ENCODE measurements around the gene RNF44.
"Not testable (repeated sequence)": the region's sequence is repeated elsewhere in the genome, so short reads cannot be mapped to it uniquely, and the experiment has no call there.

RNF44 gene

GRCh38 chr5:176519810-176520720 lies 17.1 kb downstream of the RNF44 start:
- no peak for DNase-seq (ENCODE audit: low read depth in 2 of 2)

GRCh38 chr5:176517053-176517661 lies 20.0 kb downstream of the RNF44 start:
- no peak for DNase-seq (ENCODE audit: low read depth in 2 of 2)

- no peak for DNase-seq (ENCODE audit: low read depth in 2 of 2)
Observed at GRCh38 chr5:176515396-176515795, 21.8 kb downstream of the RNF44 start.

- DNase-seq (ENCODE audit: low read depth in 2 of 2) = no peak
Observed at GRCh38 chr5:176514244-176514950, 22.8 kb downstream of the RNF44 start.

GRCh38 chr5:176513788-176514187 lies 23.4 kb downstream of the RNF44 start:
- DNase-seq (ENCODE audit: low read depth in 2 of 2) = no peak

- DNase-seq (ENCODE audit: low read depth in 2 of 2) = no peak
Observed at GRCh38 chr5:176508603-176509002, 28.6 kb downstream of the RNF44 start.

- no peak for DNase-seq (ENCODE audit: low read depth in 2 of 2)
Observed at GRCh38 chr5:176507911-176508310, 29.3 kb downstream of the RNF44 start.

- DNase-seq (ENCODE audit: low read depth in 2 of 2) = no peak
Observed at GRCh38 chr5:176503496-176503895, 33.7 kb downstream of the RNF44 start.

GRCh38 chr5:176501333-176501732 lies 35.9 kb downstream of the RNF44 start:
- no peak for DNase-seq (ENCODE audit: low read depth in 2 of 2)

GRCh38 chr5:176500511-176500910 lies 36.7 kb downstream of the RNF44 start:
- DNase-seq (ENCODE audit: low read depth in 2 of 2) = no peak

GRCh38 chr5:176499273-176499672 lies 37.9 kb downstream of the RNF44 start:
- DNase-seq (ENCODE audit: low read depth in 2 of 2) = no peak

GRCh38 chr5:176497852-176498251 lies 39.4 kb downstream of the RNF44 start:
- DNase-seq (ENCODE audit: low read depth in 2 of 2) = no peak

GRCh38 chr5:176492431-176492830 lies 44.8 kb downstream of the RNF44 start:
- no peak for DNase-seq (ENCODE audit: low read depth in 2 of 2)

- DNase-seq (ENCODE audit: low read depth in 2 of 2) = no peak
Observed at GRCh38 chr5:176491901-176492300, 45.3 kb downstream of the RNF44 start.

GRCh38 chr5:176491101-176491502 lies 46.1 kb downstream of the RNF44 start:
- DNase-seq (ENCODE audit: low read depth in 2 of 2) = no peak

- no peak for DNase-seq (ENCODE audit: low read depth in 2 of 2)
Observed at GRCh38 chr5:176490301-176490700, 46.9 kb downstream of the RNF44 start.

GRCh38 chr5:176489077-176489476 lies 48.1 kb downstream of the RNF44 start:
- DNase-seq (ENCODE audit: low read depth in 2 of 2) = no peak

- DNase-seq (ENCODE audit: low read depth in 2 of 2) = not testable (repeated sequence)
Observed at GRCh38 chr5:176487160-176487559, 50.0 kb downstream of the RNF44 start.

GRCh38 chr5:176486189-176486757 lies 50.9 kb downstream of the RNF44 start:
- DNase-seq (ENCODE audit: low read depth in 2 of 2) = no peak

- no peak for DNase-seq (ENCODE audit: low read depth in 2 of 2)
Observed at GRCh38 chr5:176485176-176485575, 52.0 kb downstream of the RNF44 start.

GRCh38 chr5:176481711-176482110 lies 55.5 kb downstream of the RNF44 start:
- DNase-seq (ENCODE audit: low read depth in 2 of 2) = no peak

All from stimulated activated CD4-positive, alpha-beta T cell treated with anti-CD3 and anti-CD28 coated beads, Interleukin-15, amount 100 ng/mL, for 48 hours (primary cell).